ENCODE measurements around the gene TSPAN9.

TSPAN9 gene

GRCh38 chr12:3323002-3323685, 246.0 kb downstream of the TSPAN9 start:
- DNase-seq, result no peak

GRCh38 chr12:3325736-3326135, 248.6 kb downstream of the TSPAN9 start:
- no peak for DNase-seq

- DNase-seq, result no peak
These were observed 249.1 kb downstream of the TSPAN9 start for GRCh38 chr12:3326156-3326849.

GRCh38 chr12:3326850-3327780, 249.9 kb downstream of the TSPAN9 start:
- DNase-seq, result no peak

GRCh38 chr12:3328081-3328480, 250.9 kb downstream of the TSPAN9 start:
- DNase-seq, result no peak

GRCh38 chr12:3328571-3328970, 251.4 kb downstream of the TSPAN9 start:
- DNase-seq, result no peak

- DNase-seq, result no peak
These were observed 252.2 kb downstream of the TSPAN9 start for GRCh38 chr12:3329361-3329760.

GRCh38 chr12:3330976-3331510, 253.9 kb downstream of the TSPAN9 start:
- DNase-seq, result no peak

GRCh38 chr12:3332188-3332587, 255.0 kb downstream of the TSPAN9 start:
- no peak for DNase-seq

GRCh38 chr12:3333583-3333982, 256.4 kb downstream of the TSPAN9 start:
- no peak for DNase-seq

GRCh38 chr12:3333991-3334391, 256.8 kb downstream of the TSPAN9 start:
- DNase-seq, result no peak

- no peak for DNase-seq
These were observed 257.9 kb downstream of the TSPAN9 start for GRCh38 chr12:3335078-3335487.

Data from NCI-H510A (cell line).